HG03457 (cell line): ENCODE results near the gene SPATA16.
"Not testable (repeated sequence)": the region's sequence is repeated elsewhere in the genome, so short reads cannot be mapped to it uniquely, and the experiment has no call there.

ENCODE experiments used
- ATAC-seq: cut with Tn5 transposase; IDR thresholded peaks from one replicate; pipeline ENCODE4 v1.9.1; 2021; ENCODE audit warnings: moderate number of reproducible peaks; ENCODE audit not compliant: unreplicated experiment

SPATA16 gene

GRCh38 chr3:173064631-173065030 lies 76.4 kb downstream of the SPATA16 start:
- ATAC-seq = no peak

DNA sequence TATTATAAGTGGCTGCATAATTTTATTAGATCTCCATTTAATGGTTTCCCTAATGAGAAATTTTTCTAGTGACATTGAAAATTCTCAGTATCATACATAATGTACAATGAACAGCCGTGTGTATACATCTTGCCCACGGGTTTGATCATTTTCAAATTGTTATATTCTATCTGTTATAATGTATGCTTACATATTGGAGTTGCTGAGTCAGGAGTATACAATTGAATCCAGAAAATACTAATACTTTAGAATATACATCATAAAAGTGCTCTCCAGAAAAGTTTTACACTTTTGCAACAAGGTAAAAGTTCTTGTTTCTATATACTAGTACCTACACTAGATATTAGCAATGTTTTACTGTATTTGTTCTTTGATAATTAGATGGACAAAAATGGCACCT lies 82.8 kb downstream of the SPATA16 start:
- no peak for ATAC-seq

DNA sequence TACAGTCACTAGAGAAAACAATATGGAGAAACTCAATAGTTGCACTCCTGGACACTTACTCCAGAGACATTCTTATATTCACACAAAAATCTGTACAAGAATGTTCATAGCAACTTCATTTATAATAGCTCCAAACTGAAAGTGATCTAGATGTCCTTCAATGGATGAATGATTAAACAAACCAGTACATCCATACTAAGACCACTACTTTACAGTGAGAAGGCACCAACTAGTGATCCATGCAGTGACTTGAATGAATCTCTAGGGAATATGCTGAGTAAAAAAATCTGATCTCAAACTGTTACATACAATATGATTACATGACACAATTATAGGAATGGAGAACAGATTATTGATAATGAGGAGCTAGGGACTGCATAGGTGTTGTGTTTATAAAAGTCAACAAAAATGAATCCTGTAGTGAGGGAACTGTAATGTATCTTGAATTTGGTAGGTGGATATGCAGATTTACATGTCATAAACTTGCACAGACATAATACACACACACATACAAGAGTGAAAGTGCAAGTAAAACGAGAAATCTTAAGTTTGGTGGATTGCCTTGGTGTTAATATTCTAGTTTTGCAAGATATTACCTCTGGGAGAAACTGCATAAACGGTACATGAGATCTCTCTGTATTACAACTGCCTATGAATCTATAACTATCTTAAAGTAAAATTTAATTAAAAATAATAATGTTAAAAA lies 85.7 kb downstream of the SPATA16 start:
- no peak for ATAC-seq

DNA sequence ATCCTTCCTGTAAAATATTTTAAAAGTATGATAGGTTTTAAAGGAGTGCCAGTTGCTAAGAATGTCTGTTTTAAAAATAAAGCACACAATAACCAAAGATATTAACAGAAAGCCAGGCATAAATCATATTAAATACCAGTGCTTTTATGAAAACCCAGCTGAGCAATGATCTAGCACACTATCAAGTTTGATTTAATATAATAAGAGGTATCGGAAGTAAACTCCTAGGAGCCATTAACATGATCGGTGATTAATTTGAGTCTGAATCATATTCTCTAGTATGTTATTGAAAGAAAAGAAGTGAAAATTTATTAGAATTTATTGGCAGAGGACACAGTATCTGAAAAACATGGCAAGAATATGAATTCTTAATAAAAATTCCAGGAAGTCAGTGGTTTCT lies 91.7 kb downstream of the SPATA16 start:
- ATAC-seq = no peak

DNA sequence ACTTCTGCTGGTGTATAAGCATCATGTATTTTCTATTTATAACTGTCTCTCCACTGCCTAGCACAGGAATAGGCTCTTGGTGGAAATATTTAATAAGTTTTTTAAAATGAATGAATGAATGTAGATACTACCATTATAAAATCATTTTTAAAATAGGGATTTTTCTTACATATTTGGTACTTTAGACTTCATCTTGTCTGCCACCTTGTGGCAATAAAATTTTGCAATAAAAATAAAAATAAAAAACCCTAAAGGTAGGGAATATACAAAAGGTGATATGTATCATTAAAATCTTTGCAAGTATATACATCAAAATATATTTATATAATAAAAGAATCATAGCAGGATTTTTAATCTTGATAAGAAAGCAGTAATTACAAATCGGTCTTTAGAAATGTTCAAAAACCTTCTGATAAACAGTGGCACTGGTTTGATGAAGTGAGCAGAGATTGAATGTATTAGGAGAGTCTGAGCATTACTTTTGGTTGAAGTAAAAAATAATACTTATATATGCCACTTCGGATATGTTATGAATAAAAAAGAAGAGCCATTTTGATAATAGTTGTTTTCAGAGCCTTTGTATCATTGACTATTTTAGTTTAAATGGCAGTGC lies 95.2 kb downstream of the SPATA16 start:
- no peak for ATAC-seq

- no peak for ATAC-seq
Measured at GRCh38 chr3:173044998-173045397, 96.0 kb downstream of the SPATA16 start.

GRCh38 chr3:173043757-173044156 lies 97.3 kb downstream of the SPATA16 start:
- no peak for ATAC-seq

GRCh38 chr3:173038484-173038871 lies 102.6 kb downstream of the SPATA16 start:
- no peak for ATAC-seq

DNA sequence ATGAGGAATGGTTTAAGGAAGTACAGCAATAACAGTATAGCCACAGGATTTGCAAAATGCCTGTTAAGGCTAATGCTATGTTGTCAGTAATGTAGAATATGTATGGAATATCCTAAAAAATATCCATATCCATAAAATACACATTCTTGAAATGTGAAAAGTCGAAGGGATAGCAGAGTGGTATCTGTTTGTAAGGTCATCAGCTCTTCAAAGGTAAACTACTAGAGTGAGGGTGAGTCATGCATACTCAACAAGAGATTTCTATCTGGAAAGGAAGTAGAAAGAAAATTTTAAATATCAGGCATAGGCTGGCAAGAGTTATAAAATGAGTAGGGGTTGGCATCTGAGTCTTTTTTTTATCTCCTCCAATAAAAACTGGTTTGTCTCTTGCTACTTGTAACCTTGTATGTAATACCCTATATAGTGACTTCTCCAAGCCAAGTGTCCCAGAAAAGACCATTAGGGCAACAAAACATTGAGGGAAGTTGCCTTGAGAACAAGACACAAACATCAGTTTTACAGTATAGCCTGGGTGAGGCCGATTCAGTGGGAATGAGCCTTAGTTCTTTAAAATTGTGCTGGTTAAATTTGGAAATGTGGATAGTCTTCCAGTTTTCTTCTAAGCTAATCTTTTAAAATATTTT lies 103.1 kb downstream of the SPATA16 start:
- no peak for ATAC-seq

- ATAC-seq = no peak
Measured at GRCh38 chr3:173030273-173030672, 110.8 kb downstream of the SPATA16 start.

DNA sequence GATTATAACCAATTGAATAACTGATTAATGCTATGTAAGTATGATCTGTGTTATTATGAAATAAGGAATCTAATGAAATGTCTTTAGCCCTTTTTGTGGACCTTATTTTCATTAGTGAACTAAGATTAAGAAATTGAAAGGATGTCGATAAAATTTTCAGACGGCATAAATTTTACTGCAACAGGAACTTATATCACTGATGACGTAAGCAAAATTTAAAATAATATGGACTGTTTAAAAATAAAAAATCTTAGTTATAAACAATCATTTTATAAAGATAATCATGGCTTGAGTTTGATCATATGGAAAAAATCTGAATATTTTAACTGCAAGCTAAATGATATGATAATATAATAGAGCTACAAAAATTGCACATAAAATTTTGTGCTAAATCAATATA lies 112.7 kb downstream of the SPATA16 start:
- no peak for ATAC-seq

- ATAC-seq = no peak
Measured at GRCh38 chr3:173027429-173027828, 113.6 kb downstream of the SPATA16 start.

DNA sequence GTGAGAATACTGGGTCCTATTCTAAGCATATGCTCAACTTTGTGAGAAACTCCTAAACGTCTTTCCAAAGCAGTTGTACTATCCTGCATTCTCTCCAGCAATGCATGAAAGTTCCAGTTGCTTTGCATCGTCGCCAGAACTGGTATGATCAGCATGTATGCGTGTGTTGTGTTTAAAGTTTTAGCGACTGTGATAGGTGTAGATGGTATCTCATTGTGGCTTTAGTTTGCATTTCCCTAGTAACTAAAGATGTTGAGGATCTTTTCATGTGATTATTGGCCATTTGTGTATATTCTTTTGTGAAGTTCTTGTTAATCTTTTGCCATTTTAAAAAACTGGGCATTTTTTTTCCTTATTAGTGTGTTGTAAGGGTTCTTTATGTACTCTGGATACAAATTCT lies 115.1 kb downstream of the SPATA16 start:
- no peak for ATAC-seq

DNA sequence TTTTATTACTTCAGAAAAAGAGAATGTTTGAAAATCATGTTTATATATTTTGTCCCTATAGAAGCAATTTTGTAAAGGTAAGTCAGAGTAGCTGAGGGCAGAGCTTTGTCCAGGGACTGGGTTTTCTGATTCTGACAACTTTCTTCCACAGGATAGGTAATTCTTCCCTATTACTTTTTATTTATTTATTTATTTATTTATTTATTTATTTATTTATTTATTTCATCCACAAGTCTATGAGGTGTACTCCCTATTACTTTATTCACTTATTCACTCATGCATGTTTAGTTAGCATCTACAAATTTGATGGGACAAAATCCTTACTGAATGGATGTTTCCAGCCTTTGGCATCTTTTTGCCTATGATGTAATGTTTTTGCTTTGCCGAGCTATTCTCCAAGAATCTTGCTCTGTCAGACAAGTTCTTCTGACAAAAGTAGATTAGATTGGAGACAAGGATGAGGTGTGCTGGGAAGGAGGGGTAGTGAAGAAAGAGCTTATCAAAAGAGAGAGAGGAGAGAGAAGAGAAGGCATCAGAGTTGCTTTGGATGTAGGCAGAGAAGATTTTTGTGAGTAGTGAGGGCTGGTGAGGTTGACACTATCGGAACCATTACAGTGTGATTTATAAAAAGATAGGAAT lies 119.4 kb downstream of the SPATA16 start:
- ATAC-seq = no peak

DNA sequence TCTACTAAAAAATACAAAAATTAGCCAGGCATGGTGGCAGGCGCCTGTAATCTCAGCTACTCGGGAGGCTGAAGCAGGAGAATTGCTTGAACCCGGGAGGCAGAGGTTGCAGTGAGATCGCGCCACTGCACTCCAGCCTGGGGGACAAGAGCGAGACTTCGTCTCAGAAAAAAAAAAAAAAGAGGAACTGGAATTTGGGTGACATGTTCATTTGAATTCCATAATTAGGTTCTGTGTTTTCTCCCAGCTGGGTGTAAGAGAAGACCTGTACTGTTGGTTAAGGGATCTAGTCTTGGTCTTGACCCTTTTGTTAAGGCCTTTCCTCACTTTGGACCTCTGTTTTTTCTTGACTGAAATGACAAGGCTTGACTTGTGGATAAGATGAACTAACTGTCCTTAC lies 120.9 kb downstream of the SPATA16 start:
- ATAC-seq = not testable (repeated sequence)

DNA sequence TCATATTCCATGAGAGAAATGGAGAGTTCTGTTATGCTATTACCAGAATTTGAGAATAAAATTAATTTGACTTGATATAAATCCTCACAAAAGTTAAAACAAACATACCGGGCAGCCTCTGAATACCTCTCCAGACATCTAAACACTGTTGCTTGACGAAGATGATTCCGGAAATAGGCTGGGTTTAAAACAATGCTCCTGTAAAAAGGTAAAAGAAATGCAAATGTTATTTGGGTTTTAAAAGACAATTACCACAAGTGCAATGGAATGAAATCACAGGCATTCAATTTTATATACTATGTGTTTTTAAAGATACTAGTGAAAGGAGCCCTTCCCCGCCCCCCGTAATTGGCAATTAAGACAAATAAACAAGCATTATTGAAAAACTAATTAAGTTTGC lies 121.7 kb downstream of the SPATA16 start:
- ATAC-seq = no peak

GRCh38 chr3:173018758-173019157 lies 122.3 kb downstream of the SPATA16 start:
- ATAC-seq = no peak

DNA sequence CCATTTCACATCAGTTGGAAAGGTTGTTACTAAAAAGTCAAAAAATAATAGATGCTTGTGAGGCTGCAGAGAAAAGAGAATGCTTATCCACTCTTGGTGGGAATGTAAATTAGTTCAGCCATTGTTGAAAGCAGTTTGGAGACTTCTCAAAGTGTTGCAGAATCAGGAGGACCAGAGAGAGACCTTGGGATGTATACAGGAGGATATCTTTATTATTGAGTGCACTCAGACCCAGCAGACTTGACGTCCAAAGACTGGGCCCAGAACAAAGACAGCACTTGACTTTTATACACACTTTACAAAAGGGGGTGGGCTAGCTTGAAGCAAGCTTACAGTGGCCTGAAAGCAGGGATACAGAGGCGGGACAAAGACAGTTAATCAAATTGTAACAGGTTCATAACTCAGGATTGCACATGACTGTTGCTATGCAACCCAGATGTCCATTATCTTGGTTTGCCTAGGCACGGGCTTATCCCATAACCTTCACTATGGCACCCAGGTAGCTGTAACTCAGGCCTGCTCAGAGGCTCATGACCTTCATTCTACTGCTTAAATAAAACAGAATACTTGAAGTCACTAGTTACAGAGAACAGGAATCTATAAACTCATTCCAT lies 127.7 kb downstream of the SPATA16 start:
- no peak for ATAC-seq

GRCh38 chr3:173009410-173009809 lies 131.6 kb downstream of the SPATA16 start:
- ATAC-seq = no peak

- no peak for ATAC-seq
Measured at GRCh38 chr3:173008978-173009377, 132.1 kb downstream of the SPATA16 start.

GRCh38 chr3:173007079-173007723 lies 133.8 kb downstream of the SPATA16 start:
- ATAC-seq = no peak
